K562 (cell line): ENCODE measurements around the gene SOAT2. TPM values are rescaled to one million over a fixed set of nuclear protein-coding genes. Genes with fewer than 3 reads are reported as not detected.

Experiments
- BDP1 ChIP-seq: IDR thresholded peaks from 3 replicates; pipeline ENCODE4 v1.6.1; 2011; ENCODE audit not compliant: insufficient read length, insufficient read depth
- CHAMP1 ChIP-seq: fragments of 450-650 bp; IDR thresholded peaks from 2 replicates; pipeline ENCODE4 v1.6.1; 2016; ENCODE audit warnings: mild to moderate bottlenecking
- CREM ChIP-seq: IDR thresholded peaks from 2 replicates; pipeline ENCODE4 v1.6.1; 2014; ENCODE audit warnings: antibody characterized with exemption, low read depth
- E2F3 ChIP-seq: fragments of 250-450 bp; sonication (Bioruptor Pico); IDR thresholded peaks from 2 replicates; pipeline ENCODE4 v1.4.0; 2020; ENCODE audit warnings: mild to moderate bottlenecking
- ELK3 ChIP-seq: fragments of 450-650 bp; formaldehyde crosslinking; IDR thresholded peaks from 2 replicates; pipeline ENCODE4 v1.4.0; 2020; ENCODE audit warnings: mild to moderate bottlenecking
- ESRRA ChIP-seq: fragments of 450-650 bp; IDR thresholded peaks from 2 replicates; pipeline ENCODE4 v1.6.1; 2014; ENCODE audit warnings: low read depth, mild to moderate bottlenecking, moderate library complexity, borderline replicate concordance
- FOXO4 ChIP-seq: fragments of 450-650 bp; formaldehyde crosslinking; IDR thresholded peaks from 2 replicates; pipeline ENCODE4 v1.4.0; 2020; ENCODE audit warnings: mild to moderate bottlenecking, moderate library complexity
- L3MBTL2 ChIP-seq: fragments of 450-650 bp; IDR thresholded peaks from 2 replicates; pipeline ENCODE4 v1.6.1; 2016; ENCODE audit warnings: mild to moderate bottlenecking, moderate library complexity
- NR2C2 ChIP-seq, 2 experiments: fragments of 200-800 bp in 1 of 2; sonication (Bioruptor generic) in 1 of 2; sonication (generic) in 1 of 2; formaldehyde crosslinking in 1 of 2; IDR thresholded peaks; 2 replicates each; pipeline versions ENCODE4 v1.6.1 to v1.8.0; 2016 to 2022; ENCODE audit warnings: mild to moderate bottlenecking in 1 of 2, missing compliant biosample characterization in 1 of 2, missing genetic modification characterization in 1 of 2, missing genetic modification reagents in 1 of 2
- PKNOX1 ChIP-seq: fragments of 450-650 bp; IDR thresholded peaks from 2 replicates; pipeline ENCODE4 v1.6.1; 2016
- ZNF184 ChIP-seq: sonication (generic); formaldehyde crosslinking; IDR thresholded peaks from 2 replicates; pipeline ENCODE4 v1.5.0; 2020; ENCODE audit warnings: missing genetic modification reagents
- ZNF407 ChIP-seq: fragments of 450-650 bp; IDR thresholded peaks from 2 replicates; pipeline ENCODE4 v1.6.1; 2016; ENCODE audit warnings: low read depth
- polyA plus RNA-seq, 8 experiments: library from polyadenylated mRNA; depleted of rRNA in 4 of 8; stranded (reverse) in 5 of 8; unstranded in 3 of 8; fragments of >200 nt; fragmentation: Nextera tagmentation in 2 of 8; fragmentation: Illumina TruSeq in 1 of 8; extraction: Ambion mirVana in 2 of 8; extraction: Trizol in 1 of 8; gene quantifications; 2 replicates each; pipeline versions ENCODE4 v1.2.1 to v1.2.3, GENCODE V29; 2011 to 2014; ENCODE audit warnings: inconsistent platforms in 1 of 8, missing spikeins in 1 of 8
- total RNA-seq, 7 experiments: library from RNA; depleted of rRNA in 6 of 7; stranded (reverse); fragments of >200 nt in 6 of 7; fragmentation: Illumina TruSeq in 2 of 7; extraction: Trizol in 2 of 7; gene quantifications; 2 replicates each; pipeline versions ENCODE4 v1.2.1 to v1.2.3, GENCODE V29; 2011 to 2021; ENCODE audit warnings: low replicate concordance in 1 of 7

Gene SOAT2
- total and polyA plus RNA-seq, 9 of the 15 experiments (the other 6 are each of a cell fraction or from before 2014, with no cell fraction given): 0.04 TPM; not detected in 8

GRCh38 chr12:53097564-53098353 lies 5.5 kb upstream of the SOAT2 start, which contains the start of gene IGFBP6 (continued):
- TF ChIP-seq FOXO4 (CRISPR knock-in tag) (no peak), CHAMP1 (no peak), ELK3 (CRISPR knock-in tag) (no peak), BDP1 (no peak), L3MBTL2 (peak; percentile 58; the same call in 1 of the 2 replicates), CREM (0 out of 2 replicates have a peak, but pooled peaks have one; percentile 16), ZNF407 (no peak), ESRRA (no peak; the same call in 1 of the 2 replicates), E2F3 (CRISPR knock-in tag) (0 out of 2 replicates have a peak, but pooled peaks have one; percentile 36), ZNF184 (CRISPR knock-in tag) (no peak), PKNOX1 (no peak), NR2C2 (CRISPR knock-in tag; IDR thresholded peaks at IDR 0.05) (peak; percentile 50; the same call in 1 of the 2 replicates), NR2C2 (tag; IDR thresholded peaks at IDR 0.05) (no peak)
